ENCODE measurements around the gene ZNF460. TPM values are rescaled to one million over a fixed set of nuclear protein-coding genes. Genes with fewer than 3 reads are reported as not detected.

The ZNF460 gene
- total and polyA plus RNA-seq, 2 of the 13 experiments (the other 11 are each of a cell fraction or from before 2014, with no cell fraction given) = 14.5 to 44.8 TPM

DNA sequence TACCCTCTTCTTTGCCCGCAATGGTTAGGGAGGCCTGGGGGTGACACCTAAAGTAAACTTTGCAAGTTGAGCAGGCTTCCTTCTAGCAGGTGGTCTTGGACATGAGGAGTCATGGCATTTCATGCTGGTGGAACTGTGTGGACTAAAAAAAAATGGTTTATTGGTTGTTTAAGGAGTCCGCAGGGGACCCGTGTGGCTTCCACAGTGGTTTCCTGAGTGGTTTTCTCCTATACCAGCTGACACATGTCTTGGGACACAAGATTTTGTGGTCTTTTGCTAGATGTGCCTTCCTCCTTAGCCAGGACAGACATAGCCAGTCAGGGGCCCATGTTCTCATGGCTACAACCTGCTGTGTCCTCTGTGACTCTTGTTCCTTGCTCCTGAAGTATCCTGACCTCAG, 41.5 kb downstream of the ZNF460 start:
- no peak for DNase-seq (ENCODE audit: low spot score)
- no peaks in the 10 kb centered on the region for H3K9me3 ChIP-seq (ENCODE audit: low read length)
- peak overlapping the region; percentile 84 to 91 (median 88); a peak in 5 of 6 replicates for H3K4me3 ChIP-seq (replicated peaks in 1 of 3; ENCODE audit: insufficient read depth in 1 of 3, low read depth in 2 of 3, low read length in 3 of 3)
- H3K4me1 ChIP-seq (ENCODE audit: insufficient read depth, low read length) = peaks cover 25% of the 10 kb centered on the region
- H3K27me3 ChIP-seq (ENCODE audit: control insufficient read depth in 1 of 2, insufficient read depth in 2 of 2, low read length in 2 of 2) = 0 out of 5 replicates have a peak, but pooled peaks cover 0 to 1% of the 10 kb centered on the region in 2 experiments
- peak overlapping the region; percentile 79 for H3K4me2 ChIP-seq (ENCODE audit: low read depth, low read length)
- no peak for FAIRE-seq
- H3K79me2 ChIP-seq (ENCODE audit: insufficient read depth, low read length) = peaks cover 28% of the 10 kb centered on the region
- TF ChIP-seq ZNF260 (CRISPR knock-in tag; IDR thresholded peaks at IDR 0.05; ENCODE audit: borderline replicate concordance, low read depth) = no peak
- TF ChIP-seq RORA (CRISPR knock-in tag; IDR thresholded peaks at IDR 0.05) = no peak
- no peak for TF ChIP-seq ZNF784 (CRISPR knock-in tag; IDR thresholded peaks at IDR 0.05; ENCODE audit: borderline replicate concordance)
- TF ChIP-seq, protein P1, sequence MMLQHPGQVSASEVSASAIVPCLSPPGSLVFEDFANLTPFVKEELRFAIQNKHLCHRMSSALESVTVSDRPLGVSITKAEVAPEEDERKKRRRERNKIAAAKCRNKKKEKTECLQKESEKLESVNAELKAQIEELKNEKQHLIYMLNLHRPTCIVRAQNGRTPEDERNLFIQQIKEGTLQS (CRISPR knock-in tag; IDR thresholded peaks at IDR 0.05) = no peak
- TF ChIP-seq REPIN1 (CRISPR knock-in tag; IDR thresholded peaks at IDR 0.05; ENCODE audit: borderline replicate concordance, low read depth) = no peak
- WGBS (ENCODE audit: low lambda C conversion rate) = 84% methylated on average over 3 of the region's 3 CpGs
- H4K20me1 ChIP-seq (ENCODE audit: insufficient read depth, low read length) = no peaks in the 10 kb centered on the region
- H3K27ac ChIP-seq (ENCODE audit: extremely low read length, insufficient read depth, low read length) = no peak overlapping the region
- H3K36me3 ChIP-seq (replicated peaks in 1 of 2; ENCODE audit: control insufficient read depth in 1 of 2, insufficient read depth in 2 of 2, low read length in 2 of 2) = peaks cover 14 to 30% of the 10 kb centered on the region in 2 experiments
- in situ Hi-C loops (cut with HindIII; ENCODE audit: extremely low pct_ligation_motif_present, low pct_unique_long_range_greater_than_20kb) = no loop called here
- no TSS peak for BruUV-seq (replicated peaks)
- H2AFZ ChIP-seq (ENCODE audit: low read length) = no peak overlapping the region
- intact Hi-C loops (cut with micrococcal nuclease; ENCODE audit: unreplicated experiment) = loop anchor here (5.0 kb wide), 1 partner anchor 41 kb away; the partner anchor contains the start of genes TRAPPC2B and ZNF547
- H3K9ac ChIP-seq (ENCODE audit: insufficient read depth, low read depth, low read length) = peak overlapping the region; percentile 93; the same call in 1 of the 2 replicates
- ChIA-PET POLR2A (interaction anchor here (0.7 kb wide), 1 partner anchor 29 kb away, joined by 3 read pairs; the partner anchor contains the start of gene ZNF304), CTCF (ENCODE audit: low intra/inter-chr PET ratio, low total read pairs) (no interaction called here)
- ATAC-seq = no peak

GRCh38 chr19:57324992-57325391, 44.7 kb downstream of the ZNF460 start:
- no peaks in the 10 kb centered on the region for H3K27me3 ChIP-seq (ENCODE audit: control insufficient read depth in 1 of 2, insufficient read depth in 2 of 2, low read length in 2 of 2)
- H3K4me3 ChIP-seq (replicated peaks in 1 of 3; ENCODE audit: insufficient read depth in 1 of 3, low read depth in 2 of 3, low read length in 3 of 3) = no peak overlapping the region
- ChIA-PET CTCF (ENCODE audit: low intra/inter-chr PET ratio, low total read pairs) (no interaction called here), POLR2A (no interaction called here)
- H3K36me3 ChIP-seq (replicated peaks in 1 of 2; ENCODE audit: control insufficient read depth in 1 of 2, insufficient read depth in 2 of 2, low read length in 2 of 2) = peaks cover 20 to 53% of the 10 kb centered on the region in 2 experiments
- H3K27ac ChIP-seq (ENCODE audit: extremely low read length, insufficient read depth, low read length) = no peak overlapping the region
- no peak overlapping the region for H3K4me2 ChIP-seq (ENCODE audit: low read depth, low read length)
- DNase-seq (ENCODE audit: low spot score) (no peak), ATAC-seq (no peak), FAIRE-seq (no peak)
- H4K20me1 ChIP-seq (ENCODE audit: insufficient read depth, low read length) = no peaks in the 10 kb centered on the region
- no TSS peak for BruUV-seq (replicated peaks)
- in situ Hi-C loops (cut with HindIII; ENCODE audit: extremely low pct_ligation_motif_present, low pct_unique_long_range_greater_than_20kb) (no loop called here), intact Hi-C loops (cut with micrococcal nuclease; ENCODE audit: unreplicated experiment) (loop anchor here (5.0 kb wide), 1 partner anchor 37 kb away; the partner anchor contains the start of genes TRAPPC2B and ZNF547)
- peaks cover 28% of the 10 kb centered on the region for H3K79me2 ChIP-seq (ENCODE audit: insufficient read depth, low read length)
- TF ChIP-seq ZNF383 (CRISPR knock-in tag; IDR thresholded peaks at IDR 0.05; ENCODE audit: borderline replicate concordance) (no peak), ERF (CRISPR knock-in tag; IDR thresholded peaks at IDR 0.05) (no peak), ZBTB38 (CRISPR knock-in tag; IDR thresholded peaks at IDR 0.05) (no peak), LBX2 (CRISPR knock-in tag; IDR thresholded peaks at IDR 0.05; ENCODE audit: borderline replicate concordance) (no peak), ZMYM4 (CRISPR knock-in tag; IDR thresholded peaks at IDR 0.05) (no peak), PAX8 (CRISPR knock-in tag; IDR thresholded peaks at IDR 0.05; ENCODE audit: borderline replicate concordance) (no peak), ZBTB8A (CRISPR knock-in tag; IDR thresholded peaks at IDR 0.05; ENCODE audit: borderline replicate concordance, low read depth) (no peak), ZNF619 (CRISPR knock-in tag; IDR thresholded peaks at IDR 0.05) (no peak), ZNF775 (CRISPR knock-in tag; IDR thresholded peaks at IDR 0.05; ENCODE audit: borderline replicate concordance) (no peak)
- peaks cover 20% of the 10 kb centered on the region for H3K4me1 ChIP-seq (ENCODE audit: insufficient read depth, low read length)
- no peak overlapping the region for H2AFZ ChIP-seq (ENCODE audit: low read length)
- H3K9ac ChIP-seq (ENCODE audit: insufficient read depth, low read depth, low read length) = no peak overlapping the region
- H3K9me3 ChIP-seq (ENCODE audit: low read length) = no peaks in the 10 kb centered on the region
